HG03521 (cell line): ENCODE data around the gene ACTL10.

ENCODE experiments used
- ATAC-seq: cut with Tn5 transposase; IDR thresholded peaks from one replicate; pipeline ENCODE4 v1.9.1; 2021; ENCODE audit warnings: mild to moderate bottlenecking, moderate library complexity; ENCODE audit not compliant: unreplicated experiment

Gene ACTL10

DNA sequence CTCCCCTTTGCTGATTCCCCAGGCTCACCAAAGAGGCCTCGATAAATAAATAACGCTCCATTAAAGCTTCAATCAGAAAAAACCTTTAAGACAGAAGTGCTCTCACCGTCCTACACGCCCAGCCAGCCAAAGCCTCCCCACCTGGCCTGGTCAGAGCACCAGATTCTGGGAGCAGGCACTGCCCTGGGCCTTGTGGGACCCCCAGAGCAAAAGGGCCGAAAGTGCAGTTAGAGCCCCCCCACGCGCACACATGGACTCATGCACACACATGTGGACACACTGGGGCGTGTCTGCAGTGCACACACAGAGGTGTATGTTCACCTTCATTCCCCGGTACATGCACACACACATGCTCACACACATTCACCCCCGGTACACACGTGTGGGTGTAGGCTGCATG lies 9.4 kb downstream of the ACTL10 start:
- ATAC-seq, result no peak

DNA sequence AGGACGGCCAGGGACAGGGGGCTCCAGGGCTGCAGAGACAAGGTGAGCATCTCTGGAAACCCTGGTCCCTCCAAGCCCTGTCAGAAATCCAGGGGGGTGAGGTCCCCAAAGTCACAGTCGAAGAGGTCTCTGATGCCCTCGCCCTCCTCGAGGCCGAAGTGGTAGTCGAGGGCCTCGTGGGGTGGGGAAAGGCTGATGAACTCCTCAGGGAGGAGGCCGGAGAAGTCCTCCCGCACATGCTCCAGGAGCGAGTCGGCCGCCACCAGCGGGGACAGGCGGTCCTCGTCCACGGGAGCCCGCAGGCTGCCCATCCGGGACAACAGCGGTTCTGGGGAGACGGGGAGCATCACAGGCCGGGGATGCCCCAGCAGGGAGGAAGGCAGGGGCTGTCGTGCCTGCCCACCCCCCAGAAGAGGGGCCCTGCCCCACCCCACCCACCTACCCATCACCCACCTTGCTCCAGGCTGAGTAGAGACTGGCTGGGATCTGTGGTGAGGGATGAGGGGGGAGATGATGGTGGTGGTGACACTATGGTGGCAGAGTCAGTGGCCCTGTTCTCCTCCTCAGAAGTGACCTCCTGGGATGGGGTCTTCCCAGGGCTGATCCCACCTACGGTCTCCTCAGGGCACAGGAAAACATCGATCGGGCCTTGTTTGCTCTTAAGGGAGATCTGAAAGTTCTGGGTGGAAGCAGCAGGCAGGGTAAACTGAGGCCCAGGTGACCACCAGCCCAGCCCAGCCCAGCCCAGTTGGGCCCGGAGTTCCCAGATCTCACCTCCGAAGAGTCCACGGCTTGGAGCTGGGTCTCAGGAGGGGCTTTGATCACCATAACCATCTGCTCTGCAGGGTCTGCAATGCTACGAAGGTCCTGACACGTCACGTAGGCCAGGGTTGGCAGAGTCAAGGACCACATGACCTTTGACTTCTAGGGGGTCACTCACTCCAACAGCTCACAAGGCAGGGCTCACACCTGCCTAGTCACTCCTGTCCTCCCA lies 10.2 kb downstream of the ACTL10 start:
- ATAC-seq, result no peak

DNA sequence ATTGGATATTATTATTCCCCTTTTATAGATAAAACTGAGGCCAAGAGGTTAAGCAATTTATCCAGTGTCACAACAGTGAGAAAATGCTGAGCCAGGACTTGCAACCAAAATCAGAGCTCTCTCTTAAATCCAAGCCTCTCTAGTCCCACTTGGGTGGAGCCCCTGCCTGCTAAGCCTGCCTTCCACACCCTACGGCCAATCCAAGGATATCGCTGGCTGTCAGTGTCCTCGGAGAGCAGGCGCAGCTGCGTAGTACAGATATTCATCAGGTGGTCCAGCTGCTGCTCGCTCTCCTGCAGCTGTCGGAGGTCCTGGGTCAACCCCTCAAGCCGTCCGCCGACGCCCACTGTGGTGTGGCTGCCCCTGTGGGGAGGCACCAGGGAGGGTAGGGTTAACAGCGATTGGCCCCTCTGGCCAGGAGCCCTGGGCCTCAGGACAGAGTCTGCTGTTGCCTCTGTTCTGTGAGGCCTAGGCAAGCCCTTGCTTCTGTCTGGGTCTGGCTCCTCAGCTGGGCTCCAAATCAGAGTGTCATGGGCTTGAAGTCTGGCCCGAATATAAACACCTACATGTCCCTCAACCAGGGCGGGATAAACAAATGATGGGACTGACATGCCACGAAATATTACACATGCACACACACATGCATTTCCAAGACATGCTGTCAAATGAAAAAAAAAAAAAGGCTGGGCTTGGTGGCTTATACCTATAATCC lies 11.4 kb downstream of the ACTL10 start:
- no peak for ATAC-seq

DNA sequence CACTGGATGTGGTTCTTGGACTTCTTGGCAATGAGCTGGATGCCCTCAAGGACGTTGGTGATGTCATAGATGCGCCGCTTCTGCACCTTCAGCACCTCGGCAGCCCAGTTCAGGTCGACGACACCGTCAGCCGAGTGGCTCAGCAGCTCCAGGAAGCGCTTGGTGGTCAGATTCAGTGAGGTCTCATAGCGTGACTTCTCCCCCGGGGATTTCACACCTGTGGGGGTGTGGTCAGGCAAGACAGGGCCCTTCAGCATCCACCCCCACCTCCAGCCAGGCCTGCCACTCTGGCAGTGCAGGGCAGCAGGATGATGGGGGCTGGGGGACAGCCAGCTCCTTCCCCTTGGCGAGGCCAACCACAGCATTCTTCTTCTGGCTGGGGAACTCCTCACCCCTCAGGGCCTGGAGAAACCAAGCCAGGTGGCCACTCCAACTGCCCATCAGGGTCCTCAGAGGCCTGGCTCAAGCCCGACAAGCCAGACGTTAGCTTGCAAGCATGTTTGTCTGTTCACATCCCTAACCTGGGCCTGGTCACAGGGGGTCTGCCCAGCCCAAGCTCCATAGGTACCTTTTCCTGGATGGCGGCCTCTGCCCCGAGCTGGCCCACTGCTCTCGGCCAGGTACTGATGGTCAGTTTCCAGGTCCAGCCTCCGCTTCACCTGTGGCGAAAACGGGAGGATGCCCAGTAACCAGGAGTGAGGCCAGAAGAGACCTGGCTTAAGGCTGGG lies 13.2 kb downstream of the ACTL10 start:
- ATAC-seq, result no peak

DNA sequence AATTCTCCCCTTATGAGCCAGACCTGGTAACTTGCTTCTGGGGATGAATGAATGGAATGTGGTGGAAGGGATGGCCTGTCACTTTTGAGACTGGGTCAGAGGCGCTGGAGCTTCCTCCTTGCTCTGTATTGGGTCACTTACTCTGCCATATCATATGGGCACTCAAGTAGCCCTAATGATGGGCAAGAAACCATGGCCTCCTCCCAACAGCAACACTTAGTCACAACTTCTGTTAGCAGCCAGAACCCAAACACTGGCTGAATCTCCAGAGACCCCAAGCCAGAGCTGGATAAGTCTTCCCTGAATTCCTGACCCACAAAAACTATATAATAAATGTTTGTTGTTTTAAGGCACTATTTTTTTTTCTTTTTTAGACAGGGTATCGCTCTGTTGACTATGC lies 13.9 kb downstream of the ACTL10 start:
- ATAC-seq, result no peak

DNA sequence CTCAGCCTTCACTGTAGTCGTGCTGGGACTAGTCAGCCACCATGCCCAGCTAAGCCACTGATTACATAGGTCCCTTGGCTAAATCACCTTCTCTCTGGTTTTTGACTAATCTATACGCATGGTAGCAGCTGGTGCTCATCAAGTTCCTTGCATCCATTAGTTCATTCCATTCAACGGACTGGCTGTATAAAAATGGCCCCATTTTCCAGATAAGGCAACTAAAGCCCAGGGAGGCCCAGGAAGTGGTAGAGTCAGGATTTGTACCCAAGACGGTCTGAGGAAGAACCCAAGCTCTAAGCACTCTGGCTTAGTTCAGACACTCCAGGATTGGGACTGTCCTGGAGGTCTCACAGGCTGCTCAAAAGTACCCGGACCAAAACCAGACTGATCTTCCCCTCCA lies 14.5 kb downstream of the ACTL10 start:
- ATAC-seq, result no peak

DNA sequence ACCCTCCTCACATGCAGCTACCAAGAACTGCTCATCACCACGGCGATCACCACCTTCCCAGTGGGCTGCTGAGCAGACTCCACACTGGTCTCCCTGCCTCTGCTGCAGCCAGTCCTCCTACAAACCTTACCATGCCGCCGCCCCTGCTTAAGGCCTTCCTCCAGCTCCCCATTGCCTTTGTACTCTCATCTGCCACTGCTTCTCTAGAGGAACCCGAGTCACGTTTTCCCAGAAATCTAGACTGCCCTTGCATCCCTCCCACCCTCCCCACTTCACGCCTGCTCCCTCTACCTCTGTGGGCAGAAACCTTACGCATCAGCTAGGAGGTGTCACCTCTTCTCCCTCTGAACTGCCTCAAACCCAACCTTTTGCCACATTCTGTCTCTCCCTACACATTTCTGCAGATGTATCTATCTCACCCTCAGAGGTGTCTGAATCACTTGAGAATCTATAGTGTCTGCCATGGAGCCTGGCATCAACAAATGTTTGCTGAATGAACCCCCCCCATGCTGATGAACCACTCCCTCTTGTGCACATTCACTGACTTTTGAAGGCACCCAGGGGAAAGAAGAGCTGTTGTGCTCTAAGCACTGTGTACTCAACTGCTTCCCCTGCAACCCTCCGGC lies 15.1 kb downstream of the ACTL10 start:
- ATAC-seq, result no peak

DNA sequence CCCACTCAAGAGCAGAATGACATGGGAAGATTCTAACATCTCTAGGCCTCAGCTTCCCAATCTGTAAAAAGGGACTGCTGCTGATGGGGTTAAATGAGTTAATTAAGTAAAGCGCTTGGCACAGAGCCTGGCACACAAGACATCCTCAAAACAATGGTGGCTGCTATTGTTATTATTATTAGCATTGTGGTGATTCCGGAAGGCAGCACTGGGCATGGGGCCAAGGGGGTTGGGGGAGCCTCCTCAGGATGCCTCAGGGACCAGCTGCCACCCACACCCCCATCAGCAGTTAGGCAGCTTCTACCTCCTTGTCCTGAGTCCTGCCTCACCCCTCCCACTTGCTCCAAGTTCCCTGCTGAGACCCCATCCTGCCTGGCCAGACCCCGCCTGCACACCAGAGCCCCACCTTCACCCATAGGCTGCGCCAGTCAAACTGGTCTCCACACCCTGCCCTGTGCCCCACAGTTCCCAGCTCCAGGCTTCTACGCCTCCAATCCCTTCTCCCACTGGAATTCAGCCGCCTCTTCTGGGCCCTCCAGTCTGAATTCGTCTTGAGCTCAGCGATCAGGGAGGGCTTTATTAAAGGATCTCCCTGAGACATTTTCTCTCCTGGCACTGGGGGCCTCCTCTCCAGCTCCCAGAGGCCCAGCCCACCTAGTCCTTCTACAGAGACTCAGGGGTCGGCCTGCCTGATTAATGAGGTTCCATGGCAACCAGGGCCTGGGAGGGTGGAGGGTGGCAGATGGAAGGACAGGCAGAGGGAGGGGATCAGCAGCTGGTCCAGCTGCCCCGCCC lies 18.0 kb downstream of the ACTL10 start:
- no peak for ATAC-seq

DNA sequence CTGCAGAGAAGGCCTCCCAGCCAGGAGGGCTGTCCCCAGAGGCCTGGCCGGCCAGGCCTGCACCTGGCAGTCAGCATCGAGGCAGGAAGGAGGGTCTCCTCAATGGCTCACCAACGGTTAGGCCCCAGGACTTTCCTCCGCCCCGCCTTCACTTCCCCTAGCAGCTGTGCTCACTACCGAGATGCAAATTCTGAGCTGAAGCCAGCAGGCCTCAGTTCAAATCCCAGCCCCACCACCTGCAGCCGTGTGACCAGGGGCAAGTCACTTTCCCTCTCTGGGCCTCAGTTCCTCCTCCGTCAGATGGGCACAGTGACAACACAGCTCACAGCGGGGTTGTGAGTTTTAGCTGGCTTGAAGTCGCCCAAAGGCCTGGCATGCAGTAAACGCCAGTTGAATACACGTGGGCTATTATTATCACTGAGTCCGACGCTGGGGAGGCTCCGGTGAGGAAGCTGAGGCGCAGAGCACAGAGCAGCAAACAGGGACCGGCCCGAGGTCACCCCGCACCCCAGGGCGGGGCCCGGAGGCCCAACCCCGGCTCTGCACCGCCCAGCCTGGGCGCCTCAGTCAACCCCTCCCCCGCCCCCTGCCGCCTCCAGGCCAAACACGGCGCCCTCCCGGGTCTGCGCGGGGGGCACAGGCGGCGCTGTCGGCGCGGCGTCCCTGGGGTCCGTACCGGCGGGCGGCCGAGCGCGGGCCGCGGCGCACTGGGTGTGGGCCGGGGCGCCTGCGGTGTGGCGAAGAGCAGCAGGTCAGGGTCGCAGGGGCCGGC lies 18.8 kb downstream of the ACTL10 start:
- peak; percentile 22 for ATAC-seq

DNA sequence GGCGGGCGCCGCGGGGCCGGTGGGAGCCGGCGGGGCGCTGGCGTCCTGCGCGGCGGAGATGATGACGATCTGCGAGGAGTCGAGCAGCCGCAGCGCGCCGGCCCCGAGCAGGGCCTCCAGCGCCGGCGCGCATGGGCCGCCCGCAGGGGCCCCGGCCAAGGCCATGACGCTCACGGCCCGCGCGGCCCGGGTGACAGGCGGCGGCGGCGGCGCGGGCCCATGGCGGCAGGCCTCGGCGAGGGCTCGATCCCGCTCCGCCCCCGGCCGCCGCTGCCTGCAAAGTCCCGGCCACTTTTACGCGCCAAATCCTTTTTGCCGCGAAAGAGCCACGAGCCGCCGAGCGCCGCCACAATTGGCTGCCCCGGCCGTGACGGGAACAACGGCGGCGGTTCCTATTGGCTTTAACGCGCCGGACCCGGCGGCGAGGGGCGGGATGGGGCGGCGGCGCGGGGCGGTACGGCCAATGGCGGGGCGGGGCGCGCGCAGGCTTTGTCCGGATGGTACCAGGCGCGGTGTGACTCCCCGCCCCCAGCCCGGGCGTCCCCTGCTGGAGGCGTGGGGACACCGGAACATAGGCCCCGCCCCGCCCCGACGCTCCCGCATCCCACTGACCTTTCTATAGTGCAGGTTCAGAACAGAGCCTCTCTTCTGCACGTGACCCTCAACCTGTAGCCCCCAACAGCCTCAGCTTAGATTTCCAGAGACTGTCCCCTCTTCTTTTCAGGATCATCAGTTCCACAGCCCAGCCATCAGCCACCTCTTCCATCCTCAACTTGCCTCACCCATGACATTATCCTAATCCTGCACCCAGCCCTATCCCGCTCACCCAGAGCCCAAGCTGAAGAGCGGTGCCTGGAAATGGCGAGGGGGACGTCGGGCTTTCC lies 19.6 kb downstream of the ACTL10 start, which contains the start of gene E2F1:
Gene E2F1 (minus strand): TSS at position 286 of the 884 bp plus-strand sequence. CDS start 121 bp downstream, at position 165.
- ATAC-seq, result peak; percentile 87

DNA sequence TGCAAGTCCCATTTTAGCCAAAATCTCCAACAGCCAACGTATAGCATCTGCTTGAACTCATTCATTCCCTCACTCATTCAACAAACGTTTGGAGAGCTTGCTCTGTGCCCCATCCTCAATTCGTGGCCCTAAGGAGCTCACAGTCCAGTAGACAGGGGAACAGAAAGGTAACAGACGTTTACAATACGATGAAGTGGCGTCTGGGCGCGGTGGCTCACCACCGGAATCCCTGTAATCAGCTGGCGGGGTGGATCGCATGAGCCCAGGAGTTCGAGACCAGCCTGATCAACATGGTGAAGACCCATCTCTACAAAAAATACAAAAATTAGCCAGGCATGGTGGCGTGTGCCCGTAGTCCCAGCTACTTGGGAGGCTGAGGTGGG lies 20.2 kb downstream of the ACTL10 start:
- no peak for ATAC-seq

DNA sequence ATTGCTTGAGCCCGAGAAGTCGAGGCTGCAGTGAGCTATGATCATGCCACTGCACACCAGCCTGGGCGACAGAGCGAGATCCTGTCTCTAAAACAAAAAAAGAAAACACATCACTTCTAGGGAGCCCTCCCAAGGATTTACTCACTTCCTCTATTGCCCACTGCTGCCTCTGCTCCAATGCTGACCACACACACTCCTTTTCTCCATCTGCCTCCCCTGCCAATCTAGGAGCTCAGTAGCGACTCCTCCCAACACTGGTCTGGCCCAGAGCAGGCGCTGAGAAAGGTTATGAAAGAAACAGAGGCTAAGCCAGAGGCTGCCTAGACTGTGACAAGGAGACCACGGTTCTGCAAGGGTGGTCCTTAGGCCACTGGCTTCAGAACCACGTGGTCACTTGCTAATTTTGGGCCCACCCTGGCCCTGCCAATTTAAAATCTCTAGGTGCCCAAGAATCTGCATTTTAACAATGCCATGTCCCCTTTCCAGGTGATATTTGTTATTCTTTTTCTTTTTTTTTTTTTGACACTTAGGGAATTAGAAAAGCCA lies 20.7 kb downstream of the ACTL10 start:
- ATAC-seq, result no peak

DNA sequence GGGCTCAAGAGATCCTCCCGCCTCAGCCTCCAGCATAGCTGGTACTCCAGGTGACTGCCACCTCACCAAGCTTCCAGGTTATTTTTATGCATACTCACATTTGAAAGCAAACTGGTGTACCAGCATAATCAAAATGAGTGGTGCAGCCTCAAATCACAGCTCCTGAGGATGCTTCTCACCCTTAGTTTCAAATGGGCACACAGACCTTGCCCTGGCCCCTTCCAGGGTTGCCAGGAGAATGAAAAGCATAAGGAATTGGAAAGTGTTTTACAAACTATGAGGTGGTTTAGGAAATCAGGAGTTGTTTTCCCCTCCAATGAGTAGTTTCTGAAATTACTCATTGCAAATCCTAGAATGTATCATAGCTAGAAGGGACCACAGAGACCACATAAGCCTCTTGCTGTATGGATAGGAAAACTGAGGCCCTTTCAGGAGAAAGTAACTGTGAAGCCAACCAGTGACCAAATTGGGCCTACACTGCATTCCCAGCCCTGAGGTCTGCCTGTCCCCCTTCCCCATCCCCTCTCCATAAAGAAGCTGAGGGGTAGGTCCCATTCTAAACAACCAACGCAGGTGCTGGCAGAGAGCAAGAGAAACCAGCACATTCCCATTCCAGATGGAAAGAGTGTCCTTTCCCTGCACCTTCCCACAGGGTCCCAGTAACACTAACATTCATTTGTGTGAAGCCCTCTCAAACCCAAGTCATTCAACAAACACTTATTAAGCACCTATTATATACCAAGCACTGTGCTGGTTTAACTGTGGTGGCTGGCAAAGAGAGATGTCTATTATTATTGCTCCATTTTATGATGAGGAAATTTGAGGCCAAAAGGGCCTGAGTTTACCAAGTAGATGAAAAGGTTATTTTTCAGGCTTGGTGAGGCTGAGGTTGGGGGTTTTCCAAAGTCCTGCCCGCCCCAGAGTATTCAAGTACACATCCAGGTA lies 21.5 kb downstream of the ACTL10 start:
- ATAC-seq, result no peak

DNA sequence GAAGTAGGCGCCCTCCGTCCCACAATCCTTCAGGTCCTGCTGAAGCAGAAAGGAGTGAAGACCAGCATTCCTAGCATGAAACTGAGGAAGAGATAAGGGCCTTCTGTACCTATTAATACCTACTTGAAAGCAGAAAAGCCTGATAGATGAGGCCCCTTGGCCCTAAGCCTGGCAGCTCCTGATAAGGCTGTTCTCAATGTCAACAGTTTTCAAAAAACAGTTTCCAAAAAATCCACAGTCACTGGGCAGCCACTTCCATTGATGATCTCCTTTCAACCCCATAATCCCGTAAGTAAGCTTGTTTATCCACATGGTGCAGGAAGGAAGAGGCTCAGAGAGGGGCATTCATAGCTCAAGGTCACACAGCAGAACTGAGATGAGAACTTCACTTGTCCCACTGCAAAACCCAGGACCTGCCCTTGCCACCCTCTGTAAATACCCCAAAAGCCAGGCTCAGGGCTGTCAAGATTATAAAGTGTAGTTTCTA lies 22.2 kb downstream of the ACTL10 start:
- ATAC-seq, result no peak

DNA sequence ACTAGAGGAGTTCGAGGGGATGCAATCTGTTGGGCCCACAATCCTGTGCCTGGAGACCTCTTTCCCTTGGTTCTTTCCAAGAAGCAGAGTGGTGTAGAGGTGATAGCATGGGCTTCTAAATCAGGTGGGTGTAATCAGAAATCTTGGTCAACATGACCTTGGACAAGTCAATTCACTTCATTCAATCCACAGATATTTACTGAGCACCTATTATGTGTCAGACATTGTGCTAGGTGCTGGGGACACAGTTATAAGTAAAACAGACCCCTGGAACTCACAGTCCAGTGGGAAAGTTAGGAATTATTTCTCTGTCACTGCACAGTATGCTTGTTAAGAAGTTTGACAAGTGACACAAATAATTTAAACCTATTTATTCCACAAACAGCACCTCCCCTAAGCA lies 22.8 kb downstream of the ACTL10 start:
- ATAC-seq, result no peak

DNA sequence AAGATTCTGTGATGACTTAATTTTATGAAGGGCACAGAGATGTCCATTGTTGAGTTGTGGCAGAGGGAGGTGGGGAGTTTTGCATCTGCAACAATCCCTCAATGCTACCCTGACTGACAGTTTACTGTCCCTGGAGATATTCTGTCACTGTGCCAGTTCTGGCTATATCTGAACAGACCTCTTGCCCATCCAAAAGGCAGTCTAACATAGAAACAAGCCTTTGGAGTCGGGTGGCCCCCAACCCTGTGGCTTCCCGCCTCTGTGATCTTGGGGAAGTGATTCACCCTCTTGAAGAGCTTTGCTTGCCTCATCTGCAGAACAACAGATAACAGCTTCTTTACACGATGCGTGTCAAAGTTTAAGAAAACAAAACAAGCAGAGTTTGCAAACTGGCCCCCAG lies 23.2 kb downstream of the ACTL10 start:
- no peak for ATAC-seq

DNA sequence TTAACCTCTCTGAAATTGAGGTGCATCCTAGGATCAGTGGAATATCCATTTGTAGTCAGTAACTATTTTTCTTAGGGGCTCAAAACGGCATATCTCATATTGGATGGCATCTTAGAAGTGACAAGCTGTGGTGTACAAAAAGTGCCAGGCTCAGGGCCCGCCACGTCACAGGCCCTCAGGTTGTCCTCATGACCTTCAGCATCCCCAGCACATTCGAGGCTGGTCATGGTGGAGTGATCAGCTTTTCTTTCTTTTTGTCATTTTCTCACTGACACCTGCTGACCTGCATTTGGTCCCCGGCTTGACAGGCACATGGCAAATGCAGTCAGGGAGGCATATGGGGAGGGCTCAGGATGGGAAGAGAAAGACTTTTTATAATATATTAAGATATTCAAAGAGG lies 26.5 kb downstream of the ACTL10 start:
- ATAC-seq, result no peak
